GM21825 (cell line): ENCODE measurements around the gene APOBEC3A.
"Not testable (repeated sequence)": the region's sequence is repeated elsewhere in the genome, so short reads cannot be mapped to it uniquely, and the experiment has no call there.

Source experiments
- ATAC-seq: cut with Tn5 transposase; IDR thresholded peaks from one replicate; pipeline ENCODE4 v1.9.1; 2021; ENCODE audit warnings: mild to moderate bottlenecking, moderate library complexity; ENCODE audit not compliant: unreplicated experiment

APOBEC3A gene

DNA sequence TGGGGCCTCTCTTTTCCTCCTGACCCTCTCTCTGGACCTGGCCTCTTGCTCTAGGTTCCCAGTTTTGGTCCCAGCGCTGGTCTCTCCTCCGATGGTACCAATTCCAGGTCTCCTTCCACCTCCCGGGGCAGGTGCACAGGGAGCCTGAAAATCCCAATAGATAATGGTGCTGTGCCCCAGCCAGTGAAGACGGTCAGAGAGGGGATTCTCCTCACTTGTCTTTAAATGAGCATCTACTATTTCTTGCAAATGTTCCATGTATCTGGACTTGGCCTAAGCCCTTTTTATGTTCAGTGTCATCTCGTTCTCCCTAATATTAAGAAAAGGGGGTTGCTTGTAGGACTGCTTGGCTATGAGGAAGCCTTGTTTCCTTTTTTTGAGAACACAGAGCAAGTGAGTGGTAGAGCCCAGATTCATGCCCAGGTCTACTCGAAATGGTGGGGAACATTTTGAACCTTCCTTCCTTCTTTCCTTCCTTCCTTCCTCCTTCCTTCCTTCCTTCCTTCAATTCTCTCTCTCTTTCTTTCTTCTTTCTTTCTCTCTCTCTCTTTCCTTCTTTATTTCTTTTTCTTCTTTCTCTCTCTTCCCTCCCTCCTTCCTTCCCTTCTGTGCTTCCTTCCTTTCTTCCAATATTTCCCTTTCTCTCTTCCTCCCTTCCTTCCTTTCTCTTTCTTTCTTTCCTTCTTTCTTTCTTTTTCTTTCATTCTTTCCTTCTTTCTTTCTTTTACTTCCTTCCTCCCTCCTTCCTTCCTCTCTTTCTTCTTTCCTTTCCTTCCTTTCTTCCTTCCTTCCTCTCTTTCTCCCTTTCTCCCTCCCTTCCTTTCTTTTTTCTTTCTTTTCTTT, 620 bp downstream of the APOBEC3A start:
- no peak for ATAC-seq

DNA sequence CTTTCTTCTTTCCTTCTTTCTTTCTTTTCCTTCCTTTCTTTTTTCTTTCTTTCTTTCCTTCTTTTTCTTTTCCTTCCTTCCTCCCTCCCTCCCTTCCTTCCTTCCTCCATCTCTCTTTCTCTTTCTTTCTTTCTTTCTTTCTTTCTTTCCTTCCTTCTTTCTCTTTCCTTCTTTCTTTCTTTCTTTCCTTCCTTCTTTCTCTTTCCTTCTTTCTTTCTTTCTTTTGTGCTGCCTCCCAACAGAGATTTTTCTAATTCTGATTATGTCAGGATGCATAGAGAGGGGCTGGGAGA, 1.2 kb downstream of the APOBEC3A start:
- ATAC-seq: not testable (repeated sequence)

DNA sequence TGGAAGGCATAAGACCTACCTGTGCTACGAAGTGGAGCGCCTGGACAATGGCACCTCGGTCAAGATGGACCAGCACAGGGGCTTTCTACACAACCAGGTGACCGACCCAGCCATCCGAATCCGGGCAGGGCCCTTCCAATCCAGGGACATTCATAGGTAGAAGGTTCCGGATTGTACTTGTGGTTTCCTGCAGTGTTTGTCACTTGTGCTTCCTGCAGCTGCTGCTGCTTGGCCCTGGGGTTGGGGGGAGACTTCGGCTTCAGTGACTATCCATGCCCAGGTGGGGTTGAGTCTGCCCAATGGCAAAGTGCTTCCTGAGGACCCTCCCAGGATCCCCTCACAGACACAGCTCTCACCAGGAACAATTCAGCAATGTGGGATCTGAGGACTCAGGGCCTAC, 2.2 kb downstream of the APOBEC3A start:
- no peak for ATAC-seq

DNA sequence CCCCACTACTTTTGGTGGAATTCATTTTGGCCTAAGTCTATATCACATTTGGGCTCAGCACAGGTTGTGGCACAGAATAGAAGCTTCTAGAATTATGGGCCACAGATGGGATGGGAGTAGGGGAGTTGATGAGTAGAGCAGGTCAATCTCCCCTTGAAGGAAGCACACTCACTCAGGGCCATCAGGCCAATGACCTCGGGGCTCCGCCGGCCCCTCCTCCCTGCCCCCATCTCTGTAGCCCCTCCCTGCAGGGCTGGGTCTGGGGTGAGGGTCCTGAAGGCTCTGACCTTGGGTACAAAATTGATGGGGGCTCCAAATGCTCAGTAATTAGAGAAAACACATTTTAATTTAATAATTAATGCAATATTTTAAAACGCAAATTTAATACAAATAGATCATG, 3.3 kb downstream of the APOBEC3A start:
- ATAC-seq: not testable (repeated sequence)

DNA sequence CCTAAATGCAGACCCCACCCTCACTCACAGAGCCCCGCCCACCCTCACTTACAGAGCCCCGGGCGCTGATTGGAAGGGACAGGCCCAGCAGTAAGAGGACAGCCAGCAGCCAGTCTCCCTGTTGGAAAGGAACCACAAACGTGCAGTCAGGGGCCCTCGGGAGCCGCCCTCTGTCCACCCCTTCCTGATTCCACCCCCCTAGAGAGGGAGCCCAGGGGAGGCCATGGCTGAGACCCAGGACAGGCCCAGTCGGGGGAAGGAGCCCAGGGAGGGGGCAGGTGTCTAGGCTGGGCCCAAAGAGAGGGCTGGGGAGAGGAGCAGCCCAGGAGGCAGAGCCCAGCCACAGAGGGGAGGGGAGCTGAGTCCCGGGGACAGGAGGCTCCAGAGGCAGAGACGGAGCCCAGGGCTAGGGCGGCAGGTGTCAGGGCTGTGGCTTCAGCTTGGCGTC, 5.9 kb downstream of the APOBEC3A start:
- ATAC-seq: not testable (repeated sequence)

DNA sequence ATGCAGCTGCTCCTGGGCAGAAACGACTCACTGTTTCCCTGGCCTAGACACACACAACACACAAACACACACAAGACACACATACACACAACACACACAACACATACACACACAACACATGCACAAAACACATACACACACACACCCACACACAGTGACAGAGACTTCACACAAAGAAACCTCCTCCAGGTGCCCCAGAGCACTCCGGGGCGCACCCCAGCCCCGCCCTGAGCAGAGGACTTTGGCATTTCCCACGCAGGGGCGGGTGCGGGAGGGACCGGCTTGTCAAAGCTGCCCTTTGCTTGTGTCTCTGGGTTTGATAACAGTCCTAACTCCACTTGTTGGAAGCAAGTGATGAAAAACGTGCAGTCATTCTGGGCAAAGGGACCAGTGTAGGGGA, 6.5 kb downstream of the APOBEC3A start:
- no peak for ATAC-seq

DNA sequence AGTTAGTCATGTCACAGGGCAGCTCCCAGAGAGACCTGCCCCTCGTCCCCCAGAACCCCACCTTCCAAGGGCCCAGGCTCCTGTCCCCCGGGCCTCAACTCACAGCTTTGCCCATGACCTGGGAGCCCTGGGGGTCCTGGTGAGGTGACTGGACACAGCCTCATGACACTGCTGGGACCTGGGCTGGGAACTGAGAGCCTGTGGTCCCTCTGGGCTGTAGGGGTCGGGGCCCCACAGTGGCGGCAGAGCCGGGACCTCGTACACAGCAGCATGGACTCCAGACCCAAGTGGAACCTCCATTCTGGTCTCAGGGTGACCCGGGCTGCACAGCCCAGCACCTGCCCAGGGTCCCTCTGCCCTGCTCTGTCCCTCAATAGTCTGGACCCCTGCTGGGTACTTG, 6.9 kb downstream of the APOBEC3A start:
- no peak for ATAC-seq

DNA sequence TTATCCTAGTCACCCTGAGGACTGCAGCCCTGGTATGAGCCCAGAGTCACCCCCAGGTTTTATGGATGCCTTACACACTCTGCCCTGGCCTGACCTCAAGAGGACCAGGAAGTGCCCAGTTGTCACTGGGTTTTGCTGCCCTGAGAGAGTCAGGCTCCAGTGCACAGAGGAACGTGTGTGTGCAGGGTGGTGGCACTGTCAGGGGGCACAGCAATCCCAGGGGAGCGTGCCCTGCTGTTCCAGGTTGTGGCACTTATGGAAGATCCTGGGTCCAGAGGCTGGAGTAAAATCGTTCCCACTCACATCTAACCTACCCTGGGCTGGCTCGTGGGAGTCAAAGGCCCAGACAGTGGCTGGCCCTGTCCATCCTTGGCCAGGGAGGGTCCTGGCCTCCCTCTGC, 7.6 kb downstream of the APOBEC3A start:
- ATAC-seq: no peak

DNA sequence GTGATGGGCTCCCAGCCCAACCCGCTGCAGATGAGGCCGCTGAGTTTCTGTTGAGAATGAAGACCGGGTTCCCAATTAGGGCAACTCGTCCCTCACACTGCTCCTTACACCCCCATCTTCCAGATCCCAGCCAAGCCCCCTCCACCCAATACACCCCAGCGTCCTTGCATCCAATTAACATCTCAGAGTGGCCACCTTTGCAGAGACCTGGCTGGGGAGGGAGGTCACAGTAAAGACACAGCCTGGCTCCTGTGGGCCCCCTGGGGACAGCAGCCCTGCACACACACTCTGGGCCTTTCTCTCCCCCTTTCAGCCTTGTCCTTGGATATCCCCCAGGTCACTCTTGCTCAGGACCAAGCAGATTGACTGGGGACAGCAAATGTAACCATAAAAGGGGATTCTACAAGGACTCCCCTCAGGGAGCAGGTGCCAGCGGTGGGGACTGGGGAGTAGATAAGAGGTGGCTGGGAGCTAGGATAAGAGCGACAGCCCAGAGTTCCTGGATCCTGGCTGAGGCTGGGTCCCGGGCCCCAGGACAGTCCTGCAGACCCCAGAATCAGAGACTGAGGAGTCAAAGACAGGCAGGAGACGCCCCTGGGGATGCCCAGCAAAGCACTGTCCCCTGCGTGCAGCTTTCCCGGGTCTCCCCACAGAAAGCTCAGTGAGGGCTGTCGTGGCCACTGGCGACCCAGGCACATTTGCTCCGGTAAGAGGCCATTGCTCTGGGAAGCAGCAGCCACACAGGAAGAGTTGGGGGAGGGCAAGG, 8.4 kb downstream of the APOBEC3A start:
- no peak for ATAC-seq

DNA sequence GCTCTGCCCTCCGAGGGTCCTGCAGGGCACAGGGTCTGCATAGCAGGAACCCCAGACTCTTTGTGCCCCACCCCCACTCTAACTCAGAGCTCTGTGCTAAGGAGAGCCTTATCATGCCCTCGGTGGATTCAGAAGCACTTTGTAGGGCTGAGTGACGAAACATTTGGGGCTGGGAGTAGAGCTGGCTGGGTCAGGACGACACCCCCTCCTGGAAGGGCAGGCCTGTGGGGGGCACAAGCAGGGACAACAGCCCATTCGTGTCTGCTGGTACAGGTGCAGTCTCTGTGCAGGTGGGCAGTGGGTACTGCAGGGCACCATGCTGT, 8.9 kb downstream of the APOBEC3A start:
- ATAC-seq: no peak

DNA sequence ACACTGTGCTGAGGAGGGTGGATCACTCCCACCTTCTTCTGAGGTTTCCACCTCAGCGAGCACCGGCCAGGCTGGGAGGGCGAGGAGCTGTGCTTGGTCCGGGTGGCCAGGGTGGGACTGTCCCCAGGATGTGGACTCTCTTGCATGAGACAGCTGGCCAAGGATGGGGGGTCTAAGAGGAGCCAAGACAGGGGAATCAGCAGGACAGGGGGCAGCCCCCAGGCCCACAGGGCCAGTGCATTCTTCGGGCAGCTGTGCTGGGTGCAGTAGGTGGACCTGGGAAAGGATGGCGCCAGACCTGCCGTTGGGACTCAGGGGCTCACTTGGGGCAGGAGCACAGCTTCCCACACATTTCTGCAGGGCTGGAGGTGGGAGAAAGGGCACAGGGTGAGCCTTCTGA, 9.5 kb downstream of the APOBEC3A start:
- ATAC-seq: no peak

DNA sequence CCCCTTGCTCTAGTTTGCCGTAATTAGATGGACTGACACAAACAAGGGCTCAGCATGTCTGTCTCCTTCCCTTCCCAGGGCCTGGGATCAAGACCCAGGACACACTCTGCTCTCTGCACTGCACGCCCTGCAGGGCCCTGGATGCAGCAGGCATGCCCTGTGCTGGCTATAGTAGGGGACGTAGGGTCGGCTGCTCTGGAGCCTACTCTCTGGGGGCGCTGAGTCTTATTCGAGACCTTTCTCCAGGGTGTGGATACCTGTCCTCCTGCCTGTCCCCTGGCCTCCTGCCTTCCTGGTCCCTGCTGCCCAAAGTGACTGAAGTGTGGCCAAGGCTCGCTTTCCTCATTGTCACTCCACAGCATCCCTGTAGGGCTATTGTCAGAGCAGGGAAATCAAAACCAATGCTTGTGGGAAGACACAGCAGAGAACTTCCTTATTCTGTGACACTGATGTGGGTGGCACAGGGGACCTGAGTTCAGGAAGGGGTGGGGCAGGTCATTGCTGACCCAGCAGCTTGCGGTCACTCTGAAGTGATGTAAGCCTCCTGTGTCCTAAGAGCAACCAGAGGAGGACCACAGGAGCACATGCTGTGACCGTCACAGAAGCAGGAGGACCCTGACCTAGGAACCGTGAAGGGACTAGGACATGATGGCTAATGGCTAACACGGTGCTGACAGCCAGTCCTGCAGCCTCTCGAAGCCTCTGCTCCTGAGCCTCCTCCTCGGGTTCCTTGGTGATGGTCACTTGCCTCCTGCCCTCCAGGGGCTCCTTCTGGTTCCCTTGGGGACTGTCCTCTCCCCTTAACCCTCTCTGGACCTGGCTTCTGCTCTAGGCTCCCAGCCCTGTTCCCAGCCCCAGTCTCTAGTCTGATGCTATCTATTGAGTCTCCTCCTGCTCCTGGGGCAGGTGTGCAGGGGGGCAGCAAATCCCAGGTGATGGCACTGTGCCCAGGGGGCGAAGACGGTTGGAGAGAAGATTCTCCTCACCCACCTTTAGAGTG, 10.3 kb downstream of the APOBEC3A start:
- ATAC-seq: no peak

DNA sequence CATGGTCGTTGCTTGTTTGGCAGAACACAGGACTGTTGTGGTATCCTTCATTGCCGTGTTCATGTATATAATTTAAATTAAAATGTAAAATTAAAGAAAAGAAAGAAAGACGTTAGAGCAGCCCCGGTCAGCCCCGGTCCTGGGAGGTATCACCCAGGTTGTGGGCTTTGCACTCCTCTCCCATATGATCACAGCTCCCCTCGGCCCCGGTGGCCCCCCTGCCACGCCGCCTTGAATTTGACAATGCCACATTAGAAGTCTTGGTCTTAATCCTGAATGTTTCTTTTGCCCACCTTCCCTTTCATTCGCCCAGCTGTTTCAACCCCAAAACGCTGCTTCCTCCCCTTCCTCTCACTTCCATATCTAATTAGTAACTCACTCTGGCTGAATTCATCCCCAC, 11.4 kb downstream of the APOBEC3A start:
- ATAC-seq: no peak

DNA sequence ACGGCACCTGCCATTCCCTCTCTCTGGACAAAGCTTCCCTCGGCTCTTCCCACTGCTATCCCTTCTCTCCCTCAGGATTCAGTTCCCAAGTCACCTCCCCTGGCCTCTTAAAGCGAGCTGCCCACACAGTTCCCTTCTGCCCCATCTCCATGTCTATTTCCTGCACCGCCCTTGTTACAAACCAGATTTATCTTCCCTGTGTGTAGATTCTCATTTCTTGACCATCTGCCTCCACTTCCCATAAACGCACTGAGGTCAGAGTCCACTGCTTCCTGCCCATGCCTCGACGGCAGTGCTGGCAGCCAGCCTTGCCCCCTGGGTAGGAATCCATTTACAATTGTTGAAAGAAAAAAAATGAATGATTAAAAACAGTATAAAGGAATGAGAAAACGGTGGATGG, 13.1 kb downstream of the APOBEC3A start:
- ATAC-seq: no peak

DNA sequence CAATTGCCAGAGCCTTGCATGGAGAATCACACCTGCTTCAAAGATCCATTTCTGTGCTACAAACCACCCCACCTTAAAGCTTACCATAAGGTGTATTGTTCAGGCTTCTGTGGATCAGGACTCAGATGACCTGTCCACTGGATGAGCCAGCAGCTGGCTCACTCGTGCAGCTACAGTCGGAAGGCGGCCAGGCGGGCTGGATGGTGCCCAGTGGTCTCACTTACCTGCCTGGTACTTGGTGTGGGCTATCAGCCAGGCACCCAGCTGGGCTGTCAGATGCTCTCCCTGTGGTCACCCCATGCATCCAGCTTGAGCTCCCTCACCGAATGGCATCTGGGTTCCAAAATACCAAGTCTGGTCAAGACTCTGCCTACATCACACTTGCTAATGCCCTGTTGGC, 13.8 kb downstream of the APOBEC3A start:
- no peak for ATAC-seq

DNA sequence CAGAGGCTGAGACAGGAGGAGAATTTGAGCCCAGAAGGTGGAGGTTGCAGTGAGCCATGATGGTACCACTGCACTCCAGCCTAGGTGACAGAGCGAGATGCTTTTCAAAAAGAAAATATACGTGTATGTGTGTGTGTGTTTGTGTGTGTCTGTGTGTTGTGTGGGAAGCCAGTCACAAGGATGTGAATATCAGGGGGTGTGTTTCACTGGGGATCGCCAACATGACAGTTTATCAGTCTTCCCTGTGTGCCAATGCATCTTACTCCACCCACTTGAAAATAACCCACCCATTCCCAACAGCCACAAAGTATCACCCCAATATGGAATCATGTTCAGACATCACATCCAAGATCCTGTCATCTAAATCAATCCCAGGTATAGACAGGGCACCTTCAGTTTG, 14.4 kb downstream of the APOBEC3A start:
- ATAC-seq: no peak

DNA sequence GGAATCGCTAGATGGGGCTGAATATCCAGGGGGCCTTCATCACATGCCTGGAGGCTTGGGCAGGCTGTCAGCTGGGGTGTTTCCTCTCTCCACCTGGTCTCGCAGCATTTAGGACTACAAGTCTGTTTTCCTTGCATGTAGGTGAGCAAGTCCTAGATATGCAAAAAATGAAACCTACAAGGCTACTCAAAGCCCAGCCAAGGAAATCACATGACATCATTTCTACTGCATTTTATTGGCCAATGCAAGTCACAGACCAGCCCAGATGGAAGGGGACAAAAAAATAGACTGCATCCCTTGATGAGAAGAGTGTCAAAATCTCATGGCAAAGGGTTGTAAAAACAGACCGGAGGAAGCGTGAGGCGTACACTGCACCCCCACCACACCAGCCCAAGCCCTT, 15.1 kb downstream of the APOBEC3A start:
- no peak for ATAC-seq

DNA sequence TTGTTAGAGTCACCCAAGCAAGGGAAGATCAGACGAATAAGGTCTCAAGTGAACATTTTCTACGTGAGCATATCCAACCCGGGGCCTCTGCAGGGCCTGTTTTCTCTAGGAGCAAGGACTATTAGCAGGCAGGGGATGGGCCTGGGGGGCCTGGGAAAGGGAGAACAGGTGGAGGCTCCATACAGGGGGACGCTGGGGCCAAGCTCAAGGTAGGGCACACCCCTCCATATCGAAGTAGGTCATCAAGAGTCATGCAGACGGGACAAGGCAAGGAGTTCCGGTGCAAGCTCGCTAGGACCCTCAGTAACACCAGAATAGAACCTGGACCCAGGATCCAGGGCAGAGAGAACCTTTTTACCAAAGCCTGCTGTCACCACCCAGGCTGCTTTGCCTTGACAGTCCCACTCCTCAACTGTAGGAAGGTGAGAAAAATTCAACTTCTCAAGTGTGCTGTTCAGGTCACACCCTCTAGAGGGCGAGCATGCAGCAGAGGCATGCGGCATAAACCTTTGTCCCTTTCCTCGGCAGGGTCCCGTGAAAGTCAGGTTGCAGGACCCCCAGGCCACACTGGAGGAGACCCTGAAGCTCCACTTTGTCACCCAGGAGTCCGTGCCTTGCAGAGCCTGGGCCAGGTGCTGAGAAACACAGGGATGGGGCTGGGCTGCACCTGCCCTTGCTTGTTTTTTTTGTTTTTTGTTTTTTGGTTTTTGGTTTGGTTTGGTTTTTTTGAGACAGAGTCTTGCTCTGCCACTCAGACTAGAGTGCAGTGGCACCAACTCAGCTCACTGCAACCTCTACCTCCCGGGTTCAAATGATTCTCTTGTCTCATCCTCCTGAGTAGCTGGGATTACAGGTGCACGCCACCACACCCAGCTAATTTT, 16.1 kb downstream of the APOBEC3A start:
- no peak for ATAC-seq

DNA sequence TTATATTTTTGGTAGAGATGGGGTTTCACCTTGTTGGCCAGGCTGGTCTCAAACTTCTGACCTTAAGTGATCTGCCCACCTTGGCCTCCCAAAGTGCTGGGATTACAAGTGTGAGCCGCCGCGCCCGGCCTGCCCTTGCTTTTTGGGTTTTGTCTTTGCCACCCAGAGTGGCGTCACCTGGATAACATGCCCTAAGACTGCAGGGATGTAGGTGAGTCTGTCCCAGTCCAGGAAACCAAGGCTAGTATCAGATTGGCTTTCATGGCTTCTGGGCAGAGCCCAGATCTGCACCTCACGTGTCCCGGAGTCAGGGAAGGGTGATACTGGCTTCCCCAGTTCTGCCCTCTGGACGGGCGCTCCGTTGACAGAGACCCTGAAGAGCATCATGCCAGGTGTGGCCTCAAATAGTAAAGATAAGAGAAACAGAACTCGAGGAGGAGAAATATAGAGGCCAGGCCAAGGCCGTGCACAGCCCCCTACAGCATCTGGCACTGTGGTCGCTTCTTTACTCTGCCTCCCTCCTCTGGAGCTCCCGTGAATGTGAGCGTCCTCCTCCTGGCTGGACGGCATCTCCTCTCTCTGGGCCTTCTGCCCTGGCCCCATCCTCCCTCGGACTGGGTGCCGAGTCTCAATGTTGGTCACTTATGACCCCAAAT, 16.9 kb downstream of the APOBEC3A start:
- no peak for ATAC-seq

DNA sequence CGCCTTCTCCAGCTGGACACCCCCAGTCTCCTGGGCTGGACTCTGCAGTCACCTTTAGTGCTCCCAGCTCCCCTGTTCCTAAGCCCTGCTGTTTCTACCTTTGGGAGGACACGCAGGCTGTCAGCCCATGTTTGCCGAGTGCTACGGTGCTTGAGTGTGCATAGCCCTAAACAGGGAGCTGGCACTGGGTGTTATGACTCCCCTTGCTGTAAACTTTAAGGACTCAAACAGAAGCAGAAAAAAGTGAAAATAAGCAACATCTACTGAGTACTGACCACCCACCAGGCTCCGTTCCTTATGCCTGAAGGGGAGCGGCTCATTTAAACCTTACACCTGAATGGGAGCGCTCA, 17.4 kb downstream of the APOBEC3A start:
- no peak for ATAC-seq
